GM21360 (cell line): ENCODE results near the gene COPE.
"Not testable (repeated sequence)": the region's sequence is repeated elsewhere in the genome, so short reads cannot be mapped to it uniquely, and the experiment has no call there.

Experiments
- ATAC-seq: cut with Tn5 transposase; IDR thresholded peaks from one replicate; pipeline ENCODE4 v1.9.1; 2021; ENCODE audit warnings: mild to moderate bottlenecking, moderate library complexity; ENCODE audit not compliant: unreplicated experiment

The COPE gene

DNA sequence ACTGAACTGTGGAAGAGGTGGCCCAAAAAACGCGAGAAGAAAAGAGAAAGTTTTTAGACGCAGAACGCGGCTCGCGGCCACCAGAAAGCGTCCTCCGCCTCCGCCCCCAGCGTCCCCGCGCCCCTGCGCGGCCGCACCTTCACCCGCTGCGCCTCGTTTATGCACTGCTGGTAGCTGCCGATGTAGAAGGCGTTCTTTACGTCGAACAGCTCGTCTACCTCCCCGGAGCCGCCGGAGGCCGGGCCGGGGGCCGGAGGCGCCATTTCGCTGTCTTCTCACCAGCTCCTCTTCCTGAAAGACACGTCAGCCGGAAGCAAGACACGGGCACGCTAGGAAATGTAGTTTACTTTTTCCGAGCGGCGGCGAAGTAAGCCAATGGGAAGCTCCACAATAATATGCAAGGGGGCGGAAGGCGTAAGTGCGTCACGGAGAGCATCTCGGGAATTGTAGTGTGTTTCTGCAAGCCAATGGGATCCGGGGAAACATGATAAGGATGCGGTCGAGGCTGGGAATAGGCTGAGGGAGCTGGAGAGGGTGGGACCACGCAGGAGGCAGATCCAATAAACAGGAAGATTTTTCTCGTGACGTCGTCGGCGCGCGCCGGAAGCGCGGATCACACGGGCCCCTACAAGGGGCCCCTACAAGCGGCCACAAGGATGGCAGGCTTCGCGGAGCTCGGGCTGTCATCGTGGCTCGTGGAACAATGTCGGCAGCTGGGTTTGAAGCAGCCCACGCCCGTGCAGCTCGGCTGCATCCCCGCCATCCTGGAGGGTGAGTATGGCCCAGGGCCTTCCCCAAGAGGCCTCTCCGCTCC, at the start of gene COPE, which contains the start of gene DDX49:
TSS of gene COPE (minus strand) at position 302 of the 814 bp plus-strand sequence. CDS start at position 263, 39 bp downstream.
TSS of gene DDX49 (plus strand) at position 630 of the 814 bp plus-strand sequence. CDS start at position 657, 27 bp downstream.
- ATAC-seq = peak; percentile 86

GRCh38 chr19:18967358-18968146, 48.4 kb upstream of the COPE start:
- no peak for ATAC-seq

DNA sequence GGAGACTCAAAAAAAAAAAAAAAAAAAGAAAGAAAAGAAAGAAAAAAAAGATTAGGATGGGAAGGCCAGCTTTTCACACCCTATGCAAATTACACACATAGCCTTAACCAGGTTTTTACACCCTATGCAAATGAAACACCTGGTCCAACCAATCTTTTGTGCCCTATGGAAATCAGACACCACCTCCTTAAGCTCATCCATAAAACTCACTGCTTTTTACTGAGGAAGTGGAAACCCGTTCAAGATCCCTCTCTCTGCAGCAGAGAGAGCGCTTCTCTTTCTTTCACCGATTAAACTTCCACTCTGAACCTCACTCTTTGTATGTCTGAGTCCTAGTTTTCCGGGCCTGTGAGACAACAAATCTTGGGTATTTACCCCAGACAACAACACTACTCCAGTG, 47.1 kb upstream of the COPE start:
- ATAC-seq = no peak

- no peak for ATAC-seq
Measured at GRCh38 chr19:18964121-18964520, 44.9 kb upstream of the COPE start.

- no peak for ATAC-seq
Measured at GRCh38 chr19:18961767-18962620, 42.8 kb upstream of the COPE start.

GRCh38 chr19:18960370-18960769, 41.2 kb upstream of the COPE start:
- no peak for ATAC-seq

GRCh38 chr19:18955042-18955441, 35.9 kb upstream of the COPE start:
- ATAC-seq = no peak

GRCh38 chr19:18954094-18954493, 34.9 kb upstream of the COPE start:
- no peak for ATAC-seq

DNA sequence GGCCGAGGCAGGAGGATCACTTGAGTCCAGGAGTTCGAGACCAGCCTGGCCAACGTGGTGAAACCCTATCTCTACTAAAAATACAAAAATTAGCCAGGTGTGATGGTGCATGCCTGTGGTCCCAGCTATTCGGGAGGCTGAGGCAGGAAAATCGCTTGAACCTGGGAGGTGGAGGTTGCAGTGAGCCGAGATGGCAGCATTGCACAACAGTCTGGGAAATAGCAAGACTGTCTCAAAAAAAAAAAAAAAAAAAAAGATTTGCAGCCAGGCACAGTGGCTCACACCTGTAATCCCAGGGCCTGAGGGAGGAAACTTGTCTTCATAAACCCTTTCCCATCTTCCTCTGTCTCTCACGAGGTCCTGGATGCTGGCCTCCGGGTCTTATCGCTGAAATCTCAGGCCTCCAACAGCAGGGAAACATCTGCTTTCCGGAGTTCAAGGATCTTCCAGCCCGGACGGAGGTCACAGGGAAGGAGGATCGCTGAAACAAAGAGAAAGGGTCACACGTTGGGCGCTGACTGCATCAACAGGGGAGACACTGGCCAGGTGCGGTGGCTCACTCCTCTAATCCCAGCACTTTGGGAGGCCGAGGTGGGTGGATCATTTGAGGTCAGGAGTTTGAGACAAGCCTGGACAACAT, 33.3 kb upstream of the COPE start:
- not testable (repeated sequence) for ATAC-seq

GRCh38 chr19:18951721-18952281, 32.6 kb upstream of the COPE start:
- ATAC-seq = no peak

GRCh38 chr19:18949858-18950257, 30.7 kb upstream of the COPE start:
- no peak for ATAC-seq

- no peak for ATAC-seq
Measured at GRCh38 chr19:18948976-18949356, 29.8 kb upstream of the COPE start.

DNA sequence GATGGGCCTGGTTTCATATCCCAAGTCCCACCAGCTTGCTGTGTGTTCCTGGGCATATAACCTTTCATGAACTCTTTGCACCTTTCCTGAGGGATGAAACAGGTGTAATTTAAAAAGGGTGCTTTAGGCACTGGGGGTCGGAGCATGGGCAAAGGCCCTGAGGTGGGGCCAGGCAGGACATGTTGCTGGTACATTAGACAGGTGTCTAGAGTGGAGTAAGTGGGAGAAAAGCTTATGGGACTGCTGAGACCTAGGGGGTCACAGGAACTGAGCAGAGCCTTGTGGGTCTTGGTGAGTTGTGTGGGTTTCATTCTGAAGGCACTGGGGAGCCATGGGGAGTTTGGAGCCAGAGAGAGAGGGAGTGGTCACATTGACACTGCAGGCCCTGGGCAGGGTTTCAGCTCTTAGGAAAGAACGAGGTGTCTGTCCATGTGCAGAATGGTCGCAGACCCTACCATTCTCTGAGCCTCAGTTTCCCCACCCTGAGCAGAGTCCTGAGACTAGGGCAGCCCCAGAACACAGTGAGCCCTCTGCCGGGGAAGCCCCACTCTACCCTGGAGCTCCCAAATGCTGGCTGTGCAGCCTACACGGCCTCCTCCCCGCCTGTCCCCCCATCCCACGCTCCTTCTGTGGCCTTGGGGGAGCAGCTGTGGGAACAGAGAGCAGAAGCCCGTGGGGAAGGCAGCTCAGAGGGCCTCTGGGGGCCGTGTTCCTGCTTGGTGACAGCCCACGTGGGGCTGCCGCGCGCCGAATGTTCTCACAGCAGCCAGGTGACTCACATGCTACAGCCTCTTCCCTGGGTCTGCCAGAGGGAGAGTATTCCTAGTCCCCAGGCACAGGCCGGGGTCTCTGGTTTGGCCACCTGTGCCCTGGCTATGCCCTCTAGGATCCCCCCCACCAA, 29.1 kb upstream of the COPE start:
- ATAC-seq = no peak

DNA sequence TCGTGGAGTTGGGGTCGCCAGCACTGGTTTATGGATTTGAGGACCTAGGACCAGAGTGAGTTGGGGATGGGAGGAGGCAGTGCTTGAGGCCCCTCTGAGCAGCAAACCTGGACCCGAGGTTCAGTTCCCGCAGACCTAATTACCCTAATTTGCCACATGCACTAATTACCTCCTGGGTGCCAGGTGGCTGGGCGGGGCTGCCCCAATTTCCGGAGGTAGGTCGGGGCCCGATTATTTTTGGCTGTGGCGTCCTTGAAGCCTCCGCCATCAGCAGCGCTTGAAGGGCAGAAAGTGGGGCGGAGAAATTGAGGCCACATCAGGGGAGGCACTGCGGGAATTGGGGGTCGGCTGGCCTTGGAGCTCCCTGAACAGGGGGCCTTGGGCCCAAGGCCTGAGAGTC, 27.7 kb upstream of the COPE start:
- no peak for ATAC-seq

GRCh38 chr19:18946335-18946734, 27.1 kb upstream of the COPE start:
- ATAC-seq = no peak

DNA sequence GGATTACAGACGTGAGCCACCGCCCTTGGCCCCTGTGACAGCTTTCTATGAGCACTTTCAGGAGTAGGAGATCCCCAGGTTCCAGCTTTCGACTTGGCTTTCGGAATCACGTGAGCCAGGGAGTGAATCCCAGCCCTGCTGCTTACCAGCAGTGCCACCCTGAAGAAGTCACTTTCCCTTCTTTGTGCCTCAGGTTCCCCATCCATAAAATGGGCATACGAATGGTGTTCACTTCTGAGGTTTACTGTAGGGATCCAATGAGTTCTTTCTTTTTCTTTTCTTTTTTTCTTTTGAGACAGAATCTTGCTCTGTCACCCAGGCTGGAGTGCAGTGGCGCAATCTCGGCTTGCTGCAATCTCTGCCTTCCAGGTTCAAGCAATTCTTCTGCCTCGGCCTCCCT, 26.1 kb upstream of the COPE start:
- no peak for ATAC-seq

DNA sequence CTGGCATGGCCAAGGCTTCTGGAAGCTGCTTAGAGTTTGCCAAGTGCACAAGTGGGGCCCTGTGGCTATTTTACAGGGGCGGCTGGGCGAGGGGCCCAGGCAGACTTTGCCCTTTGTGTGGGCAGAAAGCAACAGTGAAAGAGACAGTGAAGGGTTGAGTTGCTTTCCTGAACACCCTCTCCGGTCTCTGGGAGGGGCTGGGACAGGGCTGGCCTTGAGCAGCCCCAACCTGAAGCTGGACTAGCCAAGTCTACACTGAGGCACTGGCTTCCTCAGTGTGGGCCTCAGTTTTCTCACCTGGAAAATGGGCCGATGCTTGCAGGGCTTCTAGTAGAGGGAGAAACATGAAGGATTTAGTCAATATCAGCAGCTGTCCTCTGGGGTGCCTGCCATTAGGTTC, 24.3 kb upstream of the COPE start:
- no peak for ATAC-seq

- no peak for ATAC-seq
Measured at GRCh38 chr19:18942692-18943091, 23.5 kb upstream of the COPE start.

DNA sequence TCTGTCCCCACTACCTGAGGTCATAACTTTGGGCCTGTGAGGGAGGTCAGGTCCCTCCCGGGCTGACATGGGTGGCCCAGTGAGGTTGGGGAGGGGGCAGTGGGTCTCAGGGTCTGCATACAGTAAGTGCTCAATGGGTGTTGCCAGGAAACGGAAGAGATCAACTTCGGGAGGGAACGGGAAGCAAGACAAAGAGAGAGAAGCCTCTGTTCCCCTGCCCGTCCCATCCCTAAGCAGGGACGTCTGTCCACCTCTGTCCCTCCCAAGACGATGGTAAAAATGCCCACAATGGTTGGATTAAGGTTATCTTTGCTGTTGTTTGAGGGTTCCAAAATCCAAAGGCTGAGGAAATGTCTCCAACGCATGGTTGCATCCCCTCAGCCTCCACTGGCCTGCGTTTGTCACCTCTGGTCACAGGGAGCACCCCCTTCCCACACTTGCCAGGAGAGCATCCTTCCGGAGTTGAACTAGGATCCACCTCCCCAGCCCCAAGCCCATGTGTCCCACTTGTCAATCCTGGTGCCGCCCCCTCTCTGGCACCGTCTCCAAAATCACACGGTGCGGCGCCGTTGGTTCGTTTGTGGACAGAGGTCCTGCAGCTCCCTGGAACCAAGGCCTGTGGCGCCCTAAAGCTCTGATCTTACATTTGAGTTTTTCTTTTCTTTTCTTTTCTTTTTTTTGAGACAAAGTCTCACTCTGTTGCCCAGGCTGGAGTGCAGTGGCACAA, 22.6 kb upstream of the COPE start:
- ATAC-seq = no peak
